ENCODE data around the gene PDCD1LG2. TPM values are rescaled to one million over a fixed set of nuclear protein-coding genes. Genes with fewer than 3 reads are reported as not detected.

Gene PDCD1LG2
- total and polyA plus RNA-seq, 2 of the 8 experiments (the other 6 are each of a cell fraction or from before 2014, with no cell fraction given): not detected

GRCh38 chr9:5478206-5478605 lies 32.1 kb upstream of the PDCD1LG2 start (continued):
- TF ChIP-seq SAP30 (IDR thresholded peaks at IDR 0.05; ENCODE audit: insufficient read depth, insufficient replicate concordance, low read length) (no peak), HDAC6 (IDR thresholded peaks at IDR 0.05; ENCODE audit: low read depth, low read length) (no peak), SUZ12 (IDR thresholded peaks at IDR 0.05; ENCODE audit: low read length) (no peak)
